ENCODE measurements around the gene PLCB4.
"Not testable (repeated sequence)": the region's sequence is repeated elsewhere in the genome, so short reads cannot be mapped to it uniquely, and the experiment has no call there.

GRCh38 chr20:9385345-9386310 lies 316.7 kb downstream of the PLCB4 start:
- TF ChIP-seq CTCF, POLR2A (IDR thresholded peaks at IDR 0.05): not testable (repeated sequence)
